GM23338 (cell line): Measurements from ENCODE around the gene MAP3K6. TPM values are rescaled to one million over a fixed set of nuclear protein-coding genes. Genes with fewer than 3 reads are reported as not detected.
A peak's percentile ranks its signal among the peaks of the same experiment; 100 is the strongest.
"Not testable (repeated sequence)": the region's sequence is repeated elsewhere in the genome, so short reads cannot be mapped to it uniquely, and the experiment has no call there.

Experiments
- ATAC-seq: fragments of 200-7000 bp; cut with Tn5 transposase; 3 replicates; pipeline ENCODE4 v1.9.1; 2020
- DNase-seq: peaks from one replicate; pipeline ENCODE4 v3.0.0-alpha.2; 2015; ENCODE audit warnings: low spot score
- H2AFZ ChIP-seq: fragments of 200-600 bp; sonication (generic); 2 replicates; pipeline ENCODE4 v1.8.0; 2016; ENCODE audit warnings: antibody characterized with exemption, mild to moderate bottlenecking, moderate library complexity
- H3F3A ChIP-seq: fragments of 200-600 bp; sonication (generic); replicated peaks from 2 replicates; pipeline ENCODE4 v1.8.0; 2017; ENCODE audit warnings: antibody characterized with exemption, mixed run types, low read depth
- H3K27ac ChIP-seq: fragments of 200-600 bp; sonication (generic); 2 replicates; pipeline ENCODE4 v1.6.1; 2016; ENCODE audit warnings: low read depth
- H3K27me3 ChIP-seq: fragments of 200-600 bp; sonication (generic); 2 replicates; pipeline ENCODE4 v1.8.0; 2016; ENCODE audit warnings: mild to moderate bottlenecking, mixed run types, moderate library complexity; ENCODE audit not compliant: insufficient read depth
- H3K36me3 ChIP-seq: fragments of 200-600 bp; sonication (generic); 2 replicates; pipeline ENCODE4 v1.8.0; 2016; ENCODE audit warnings: mild to moderate bottlenecking; ENCODE audit not compliant: insufficient read depth
- H3K4me1 ChIP-seq: fragments of 200-600 bp; sonication (generic); 2 replicates; pipeline ENCODE4 v1.8.0; 2016; ENCODE audit warnings: mild to moderate bottlenecking, moderate library complexity; ENCODE audit not compliant: insufficient read depth
- H3K4me2 ChIP-seq: fragments of 200-600 bp; sonication (generic); 2 replicates; pipeline ENCODE4 v1.7.1; 2017; ENCODE audit warnings: mixed run types
- H3K4me3 ChIP-seq: fragments of 200-600 bp; sonication (generic); 2 replicates; pipeline ENCODE4 v1.6.1; 2016; ENCODE audit warnings: mixed run types
- H3K79me2 ChIP-seq: fragments of 200-600 bp; sonication (generic); replicated peaks from 2 replicates; pipeline ENCODE4 v1.8.0; 2017; ENCODE audit warnings: mild to moderate bottlenecking; ENCODE audit not compliant: insufficient read depth
- H3K9me2 ChIP-seq: fragments of 200-600 bp; sonication (generic); 2 replicates; pipeline ENCODE4 v1.8.0; 2017; ENCODE audit not compliant: insufficient read depth
- H4K20me1 ChIP-seq: fragments of 200-600 bp; sonication (generic); replicated peaks from 2 replicates; pipeline ENCODE4 v1.8.0; 2017; ENCODE audit warnings: mild to moderate bottlenecking; ENCODE audit not compliant: insufficient read depth
- H3K27ac Mint-ChIP-seq: 2 replicates; pipeline ENCODE4 v1.8.0; 2020; ENCODE audit warnings: inconsistent platforms, mild to moderate bottlenecking, moderate library complexity, mixed read lengths
- H3K27me3 Mint-ChIP-seq: 3 replicates; pipeline ENCODE4 v1.8.0; 2022; ENCODE audit warnings: low read depth, mild to moderate bottlenecking, moderate library complexity, mixed read lengths, inconsistent platforms; ENCODE audit not compliant: insufficient read depth, poor library complexity
- H3K36me3 Mint-ChIP-seq: 3 replicates; pipeline ENCODE4 v1.8.0; 2021; ENCODE audit warnings: low read depth, mild to moderate bottlenecking, inconsistent platforms, moderate library complexity, mixed read lengths
- H3K4me1 Mint-ChIP-seq: 3 replicates; pipeline ENCODE4 v1.8.0; 2020; ENCODE audit warnings: mild to moderate bottlenecking, inconsistent platforms, mixed read lengths
- H3K4me3 Mint-ChIP-seq: 3 replicates; pipeline ENCODE4 v1.8.0; 2021; ENCODE audit warnings: moderate library complexity, mild to moderate bottlenecking, inconsistent platforms, mixed read lengths
- H3K9me3 Mint-ChIP-seq: 3 replicates; pipeline ENCODE4 v1.8.0; 2020; ENCODE audit warnings: moderate library complexity, mild to moderate bottlenecking, inconsistent platforms, mixed read lengths
- CREB1 ChIP-seq: fragments of 250-450 bp; sonication (Bioruptor Pico); IDR thresholded peaks from 2 replicates; pipeline ENCODE4 v1.5.0; 2020; ENCODE audit warnings: low read depth, mild to moderate bottlenecking, moderate library complexity
- EZH2phosphoT487 ChIP-seq: fragments of 200-600 bp; sonication (generic); IDR thresholded peaks from one replicate; pipeline ENCODE4 v1.8.1; 2018; ENCODE audit warnings: antibody characterized with exemption; ENCODE audit not compliant: unreplicated experiment
- NANOG ChIP-seq: IDR thresholded peaks from 2 replicates; pipeline ENCODE4 v1.6.1; 2016; ENCODE audit warnings: antibody characterized with exemption, borderline replicate concordance
- POLR2AphosphoS5 ChIP-seq: IDR thresholded peaks from 2 replicates; pipeline ENCODE4 v1.6.1; 2016; ENCODE audit warnings: antibody characterized with exemption, low read depth
- REST ChIP-seq: IDR thresholded peaks from one replicate; pipeline ENCODE4 v1.6.1; 2018; ENCODE audit warnings: antibody characterized with exemption; ENCODE audit not compliant: unreplicated experiment
- STAT1 ChIP-seq: IDR thresholded peaks from one replicate; pipeline ENCODE4 v1.6.1; 2016; ENCODE audit warnings: antibody characterized with exemption; ENCODE audit not compliant: unreplicated experiment
- ZNF114 ChIP-seq: fragments of 250-450 bp; sonication (Bioruptor Pico); IDR thresholded peaks from 2 replicates; pipeline ENCODE4 v1.5.0; 2020; ENCODE audit warnings: mild to moderate bottlenecking, moderate library complexity
- ZNF462 ChIP-seq: fragments of 250-450 bp; sonication (Bioruptor Pico); IDR thresholded peaks from 2 replicates; pipeline ENCODE4 v1.5.0; 2020; ENCODE audit warnings: mild to moderate bottlenecking, moderate library complexity
- polyA plus RNA-seq: library from polyadenylated mRNA; unstranded; fragments of >200 nt; fragmentation: Nextera tagmentation; extraction: Ambion mirVana; gene quantifications from 2 replicates; pipeline ENCODE4 v1.2.1, GENCODE V29; 2016
- total RNA-seq: library from RNA; depleted of rRNA; stranded (reverse); fragments of >200 nt; shearing (Covaris generic); gene quantifications from 2 replicates; pipeline ENCODE4 v1.2.3, GENCODE V29; 2014

The MAP3K6 gene
- total and polyA plus RNA-seq, 2 experiments from 2014 or later, result 8.2 to 10.6 TPM

GRCh38 chr1:27408151-27408550, 41.4 kb upstream of the MAP3K6 start (continued):
- TF ChIP-seq NANOG (no peak), CREB1 (CRISPR knock-in tag) (no peak), EZH2phosphoT487 (no peak), REST (no peak), ZNF114 (no peak)

GRCh38 chr1:27406791-27407190, 40.0 kb upstream of the MAP3K6 start:
- H3K27me3 ChIP-seq, H3K4me3 ChIP-seq, H3K36me3 ChIP-seq, H2AFZ ChIP-seq, H3K9me2 ChIP-seq, DNase-seq, H4K20me1 ChIP-seq, H3K27me3 Mint-ChIP-seq, H3K9me3 Mint-ChIP-seq, H3K4me3 Mint-ChIP-seq, H3K27ac Mint-ChIP-seq, ATAC-seq, H3K4me2 ChIP-seq, H3K79me2 ChIP-seq: not testable (repeated sequence)
- peaks cover 51% of the 10 kb centered on the region for H3K4me1 Mint-ChIP-seq
- H3K36me3 Mint-ChIP-seq, result peaks cover 45% of the 10 kb centered on the region
- Histone ChIP-seq H3K4me1 (peaks cover 35% of the 10 kb centered on the region), H3K27ac (peak overlapping the region; percentile 79; the same call in 1 of the 2 replicates), H3F3A (peaks cover 20% of the 10 kb centered on the region)

GRCh38 chr1:27406362-27406680, 39.6 kb upstream of the MAP3K6 start:
- Histone ChIP-seq H3K36me3 (peaks cover 3% of the 10 kb centered on the region), H3K27ac (peak overlapping the region; percentile 79; the same call in 1 of the 2 replicates), H3K4me2 (no peak overlapping the region), H3K4me1 (peaks cover 35% of the 10 kb centered on the region), H3K79me2 (no peaks in the 10 kb centered on the region), H3K27me3 (no peaks in the 10 kb centered on the region), H3K4me3 (no peak overlapping the region), H2AFZ (no peak overlapping the region), H4K20me1 (no peaks in the 10 kb centered on the region), H3F3A (peaks cover 20% of the 10 kb centered on the region), H3K9me2 (no peaks in the 10 kb centered on the region)
- ATAC-seq, result no peak
- Mint-ChIP-seq H3K36me3 (peaks cover 43% of the 10 kb centered on the region), H3K4me3 (peak overlapping the region; percentile 9; the same call in 1 of the 3 replicates), H3K4me1 (peaks cover 51% of the 10 kb centered on the region), H3K27me3 (peaks cover 10% of the 10 kb centered on the region), H3K9me3 (no peaks in the 10 kb centered on the region), H3K27ac (peak overlapping the region; percentile 92)
- no peak for DNase-seq
- TF ChIP-seq POLR2AphosphoS5 (no peak), EZH2phosphoT487 (no peak), CREB1 (CRISPR knock-in tag) (no peak), ZNF114 (no peak), NANOG (no peak), ZNF462 (CRISPR knock-in tag) (no peak), STAT1 (no peak)
